Measurements from ENCODE around the gene GPC3. TPM values are rescaled to one million over a fixed set of nuclear protein-coding genes. Genes with fewer than 3 reads are reported as not detected.

Gene GPC3
- polyA plus RNA-seq, 1 of the 3 experiments (the other 2 are of a cell fraction), result 1.4 TPM

GRCh38 chrX:133593531-133593930, 391.9 kb downstream of the GPC3 start:
- Histone ChIP-seq H3K4me3 (ENCODE audit: low read depth in 2 of 2, low read length in 1 of 2) (no peak overlapping the region), H3K4me1 (ENCODE audit: control insufficient read depth in 1 of 2, insufficient read depth in 2 of 2, low read depth in 1 of 2, low read length in 1 of 2) (no peaks in the 10 kb centered on the region), H3K36me3 (replicated peaks in 1 of 2; ENCODE audit: control insufficient read depth in 1 of 2, insufficient read depth in 2 of 2, low read length in 1 of 2) (no peaks in the 10 kb centered on the region), H3K27ac (ENCODE audit: low read depth in 2 of 2, low read length in 1 of 2) (no peak overlapping the region), H3K9me3 (no peaks in the 10 kb centered on the region), H3F3A (replicated peaks; ENCODE audit: insufficient read depth) (no peaks in the 10 kb centered on the region), H4K20me1 (ENCODE audit: insufficient read depth) (no peaks in the 10 kb centered on the region), H3K4me2 (no peak overlapping the region), H3K9me2 (no peaks in the 10 kb centered on the region), H3K79me2 (ENCODE audit: insufficient read depth) (no peaks in the 10 kb centered on the region), H3K9ac (no peak overlapping the region), H2AFZ (ENCODE audit: low read depth) (no peak overlapping the region), H3K27me3 (ENCODE audit: insufficient read depth) (no peaks in the 10 kb centered on the region; the same call in 1 of the 2 replicates)
- CTCF ChIA-PET, result interaction anchor here (1.1 kb wide), 1 partner anchor 10 kb away, joined by 4 read pairs; no protein-coding TSS in a partner anchor
- POLR2A ChIA-PET, result interaction anchor here (0.6 kb wide), 1 partner anchor 475 kb away, joined by 4 read pairs; no protein-coding TSS in a partner anchor
- no peak for TF ChIP-seq CTCF (IDR thresholded peaks at IDR 0.05)
- TF ChIP-seq RCOR1 (IDR thresholded peaks at IDR 0.05; ENCODE audit: low read length), result no peak
- no peak for TF ChIP-seq EP300 (IDR thresholded peaks at IDR 0.05; ENCODE audit: borderline replicate concordance in 1 of 2, low read depth in 1 of 2, low read length in 1 of 2)
- no peak for TF ChIP-seq RFX5 (IDR thresholded peaks at IDR 0.05; ENCODE audit: low read length)
- TF ChIP-seq RXRA (IDR thresholded peaks at IDR 0.05; ENCODE audit: borderline replicate concordance, low read depth), result no peak
- no peak for TF ChIP-seq FOSL2 (IDR thresholded peaks at IDR 0.05; ENCODE audit: borderline replicate concordance, low read depth)
- no peak for TF ChIP-seq FOXJ3 (CRISPR knock-in tag; IDR thresholded peaks at IDR 0.05)
- TF ChIP-seq NRF1 (IDR thresholded peaks at IDR 0.05; ENCODE audit: low read depth, low read length), result no peak
- TF ChIP-seq MEF2A (IDR thresholded peaks at IDR 0.05; ENCODE audit: borderline replicate concordance, low read depth), result no peak
- no peak for TF ChIP-seq TCF12 (IDR thresholded peaks at IDR 0.05)
- no peak for TF ChIP-seq POLR2AphosphoS5 (IDR thresholded peaks at IDR 0.05; ENCODE audit: low read depth, low read length)
- TF ChIP-seq SIN3A (IDR thresholded peaks at IDR 0.05; ENCODE audit: borderline replicate concordance, low read depth, low read length), result no peak
- TF ChIP-seq ZBTB33 (IDR thresholded peaks at IDR 0.05; ENCODE audit: borderline replicate concordance, low read depth), result no peak
- no peak for TF ChIP-seq USF2 (IDR thresholded peaks at IDR 0.05; ENCODE audit: borderline replicate concordance, low read depth, low read length)
- TF ChIP-seq SMC3 (IDR thresholded peaks at IDR 0.05; ENCODE audit: low read depth, low read length), result no peak
- TF ChIP-seq JUND (IDR thresholded peaks at IDR 0.05), result no peak
- TF ChIP-seq USF1 (IDR thresholded peaks at IDR 0.05; ENCODE audit: borderline replicate concordance, low read depth), result no peak
- 57% methylated on average over 5 of the region's 5 CpGs for WGBS (ENCODE audit: low lambda C conversion rate)
- DNase-seq, result no peak

Measured in SK-N-SH (cell line).